ENCODE data around the gene TAOK3.

DNA sequence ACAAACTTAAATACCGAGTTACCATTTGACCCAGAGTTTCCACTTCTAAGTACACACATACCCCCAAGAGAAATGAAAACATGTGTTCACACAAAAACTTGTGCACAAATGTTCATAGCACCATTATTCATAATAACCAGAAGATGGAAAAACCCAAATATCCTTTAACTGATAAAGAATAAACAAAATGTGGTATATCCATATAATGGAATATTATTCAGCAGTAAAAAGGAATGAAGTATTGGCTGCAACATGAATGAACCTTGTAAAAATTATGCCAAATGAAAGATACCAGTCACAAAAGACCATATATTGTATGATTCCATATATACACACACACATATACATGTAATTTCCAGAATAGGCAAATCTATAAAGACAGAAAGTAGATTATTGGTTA, 116.4 kb downstream of the TAOK3 start:
- TF ChIP-seq, protein P1, sequence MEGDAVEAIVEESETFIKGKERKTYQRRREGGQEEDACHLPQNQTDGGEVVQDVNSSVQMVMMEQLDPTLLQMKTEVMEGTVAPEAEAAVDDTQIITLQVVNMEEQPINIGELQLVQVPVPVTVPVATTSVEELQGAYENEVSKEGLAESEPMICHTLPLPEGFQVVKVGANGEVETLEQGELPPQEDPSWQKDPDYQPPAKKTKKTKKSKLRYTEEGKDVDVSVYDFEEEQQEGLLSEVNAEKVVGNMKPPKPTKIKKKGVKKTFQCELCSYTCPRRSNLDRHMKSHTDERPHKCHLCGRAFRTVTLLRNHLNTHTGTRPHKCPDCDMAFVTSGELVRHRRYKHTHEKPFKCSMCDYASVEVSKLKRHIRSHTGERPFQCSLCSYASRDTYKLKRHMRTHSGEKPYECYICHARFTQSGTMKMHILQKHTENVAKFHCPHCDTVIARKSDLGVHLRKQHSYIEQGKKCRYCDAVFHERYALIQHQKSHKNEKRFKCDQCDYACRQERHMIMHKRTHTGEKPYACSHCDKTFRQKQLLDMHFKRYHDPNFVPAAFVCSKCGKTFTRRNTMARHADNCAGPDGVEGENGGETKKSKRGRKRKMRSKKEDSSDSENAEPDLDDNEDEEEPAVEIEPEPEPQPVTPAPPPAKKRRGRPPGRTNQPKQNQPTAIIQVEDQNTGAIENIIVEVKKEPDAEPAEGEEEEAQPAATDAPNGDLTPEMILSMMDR (IDR thresholded peaks at IDR 0.05), result no peak
- no peak for TF ChIP-seq EZH2 (IDR thresholded peaks at IDR 0.05)
- TF ChIP-seq EZH2phosphoT487 (IDR thresholded peaks at IDR 0.05), result no peak
